ENCODE data around the gene OR6C70. TPM values are rescaled to one million over a fixed set of nuclear protein-coding genes. Genes with fewer than 3 reads are reported as not detected.

Gene OR6C70
- total RNA-seq, result not detected

GRCh38 chr12:55470088-55470829 is at the start of gene OR6C70:
Gene OR6C70 (minus strand): TSS chr12:55470138. CDS start chr12:55470138, 0 bp downstream.
- H3K4me3 ChIP-seq, result no peak within 1 kb of the TSS
- no peak for DNase-seq (ENCODE audit: low spot score)
- no peaks in the 10 kb centered on the region for H3K27me3 ChIP-seq
- no peak within 1 kb of the TSS for H3K27ac ChIP-seq
- no peaks in the 10 kb centered on the region for H3K36me3 ChIP-seq
- no peaks in the 10 kb centered on the region for H3K9me3 ChIP-seq
- no peaks in the 10 kb centered on the region for H3K4me1 ChIP-seq
- TF ChIP-seq CTCF (IDR thresholded peaks at IDR 0.05), result no peak

- TF ChIP-seq CTCF (IDR thresholded peaks at IDR 0.05), result no peak
- no peak for DNase-seq (ENCODE audit: low spot score)
- no peak overlapping the region for H3K4me3 ChIP-seq
- no peaks in the 10 kb centered on the region for H3K4me1 ChIP-seq
- H3K27ac ChIP-seq, result no peak overlapping the region
- H3K9me3 ChIP-seq, result no peaks in the 10 kb centered on the region
- no peaks in the 10 kb centered on the region for H3K36me3 ChIP-seq
- no peaks in the 10 kb centered on the region for H3K27me3 ChIP-seq
Measured at GRCh38 chr12:55516391-55516790, 46.5 kb upstream of the OR6C70 start.

DNA sequence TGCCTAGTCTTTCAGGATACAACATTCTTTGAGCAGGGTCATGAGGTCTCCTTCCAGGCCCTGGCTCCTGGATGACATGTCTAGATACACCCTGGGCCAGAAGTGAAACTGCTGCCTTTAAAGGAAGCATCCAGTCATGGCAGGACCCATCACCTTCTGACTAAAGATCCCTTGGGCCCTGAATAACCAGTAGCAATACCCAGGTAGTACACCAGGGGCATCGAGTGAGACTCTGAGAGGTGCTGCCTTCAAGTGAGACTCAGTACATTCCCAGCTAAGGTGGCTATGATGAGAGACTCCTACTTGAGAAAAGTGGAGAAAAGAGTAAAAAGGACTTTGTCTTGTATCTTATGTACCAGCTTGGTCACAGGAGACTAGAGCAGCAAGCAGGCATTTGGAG is 45.8 kb upstream of the OR6C70 start:
- no peak for TF ChIP-seq CTCF (IDR thresholded peaks at IDR 0.05)
- no peaks in the 10 kb centered on the region for H3K4me1 ChIP-seq
- H3K9me3 ChIP-seq, result no peaks in the 10 kb centered on the region
- no peaks in the 10 kb centered on the region for H3K27me3 ChIP-seq
- no peak overlapping the region for H3K27ac ChIP-seq
- H3K36me3 ChIP-seq, result no peaks in the 10 kb centered on the region
- no peak for DNase-seq (ENCODE audit: low spot score)
- no peak overlapping the region for H3K4me3 ChIP-seq

GRCh38 chr12:55501601-55502000 is 31.7 kb upstream of the OR6C70 start:
- no peaks in the 10 kb centered on the region for H3K4me1 ChIP-seq
- no peaks in the 10 kb centered on the region for H3K9me3 ChIP-seq
- no peak for TF ChIP-seq CTCF (IDR thresholded peaks at IDR 0.05)
- no peak overlapping the region for H3K27ac ChIP-seq
- H3K27me3 ChIP-seq, result no peaks in the 10 kb centered on the region
- DNase-seq (ENCODE audit: low spot score), result no peak
- H3K4me3 ChIP-seq, result no peak overlapping the region
- no peaks in the 10 kb centered on the region for H3K36me3 ChIP-seq

DNA sequence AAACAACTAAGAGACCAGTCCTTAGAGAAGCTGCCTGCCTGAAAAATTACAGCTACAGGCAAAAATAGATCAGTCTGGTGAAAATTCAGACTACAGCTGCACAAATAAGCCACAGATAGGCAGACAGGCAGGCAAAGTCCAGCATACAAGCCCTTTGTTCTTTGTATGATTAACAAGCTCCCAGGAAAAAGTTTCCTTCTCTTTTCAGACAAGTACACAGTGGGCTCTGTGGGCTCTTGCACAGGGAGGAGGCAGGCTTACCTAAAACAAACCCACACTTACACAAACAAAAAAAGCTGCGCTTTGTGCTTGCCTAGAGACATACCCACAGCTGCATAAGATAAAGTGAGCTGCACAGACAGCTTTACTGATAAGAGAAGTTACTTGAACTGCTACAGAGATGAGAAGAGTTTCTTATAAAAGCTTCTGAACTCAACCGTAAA is 29.9 kb upstream of the OR6C70 start:
- Histone ChIP-seq H3K27ac (no peak overlapping the region), H3K36me3 (no peaks in the 10 kb centered on the region), H3K4me1 (no peaks in the 10 kb centered on the region), H3K9me3 (no peaks in the 10 kb centered on the region), H3K4me3 (no peak overlapping the region), H3K27me3 (no peaks in the 10 kb centered on the region)
- no peak for TF ChIP-seq CTCF (IDR thresholded peaks at IDR 0.05)
- DNase-seq (ENCODE audit: low spot score), result no peak

DNA sequence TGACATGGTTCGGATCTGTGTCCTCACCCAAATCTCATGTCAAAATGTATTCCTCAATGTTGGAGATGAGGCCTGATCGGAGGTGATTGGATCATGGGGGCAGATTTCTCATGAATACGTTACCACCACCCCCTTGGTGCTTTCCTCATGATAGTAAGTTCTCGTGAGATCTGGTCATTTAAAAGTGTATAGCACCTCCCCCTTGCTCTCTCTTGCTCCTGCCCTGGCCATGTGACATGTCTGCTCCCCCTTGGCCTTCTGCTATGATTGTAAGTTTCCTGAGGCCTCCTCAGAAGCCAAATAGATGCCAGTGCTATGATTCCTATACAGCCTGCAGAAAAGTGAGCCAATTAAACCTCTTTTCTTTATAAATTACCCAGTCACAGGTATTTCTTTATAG is 29.3 kb upstream of the OR6C70 start:
- Histone ChIP-seq H3K36me3 (no peaks in the 10 kb centered on the region), H3K27ac (no peak overlapping the region)

More for the DNA sequence above, 29.3 kb upstream of the OR6C70 start:
- Histone ChIP-seq H3K9me3 (no peaks in the 10 kb centered on the region), H3K4me3 (no peak overlapping the region), H3K4me1 (no peaks in the 10 kb centered on the region), H3K27me3 (no peaks in the 10 kb centered on the region)
- no peak for DNase-seq (ENCODE audit: low spot score)
- no peak for TF ChIP-seq CTCF (IDR thresholded peaks at IDR 0.05)
